Trophoblast cell (in vitro differentiated cells and primary cell): Measurements from ENCODE around the gene CKAP4.

Source experiments
- DNase-seq, 2 donors: peaks; one replicate each; pipeline ENCODE4 v3.0.0-alpha.2; 2016
- H2AFZ ChIP-seq: 2 replicates; pipeline ENCODE4 v1.6.1; 2013; ENCODE audit warnings: low read length, moderate library complexity, mild to moderate bottlenecking; ENCODE audit not compliant: insufficient read depth, poor library complexity
- H2AK5ac ChIP-seq: 2 replicates; pipeline ENCODE4 v1.6.1; 2013; ENCODE audit warnings: mild to moderate bottlenecking, low read length
- H2BK120ac ChIP-seq: 2 replicates; pipeline ENCODE4 v1.6.1; 2013; ENCODE audit warnings: low read length, mild to moderate bottlenecking, moderate library complexity; ENCODE audit not compliant: insufficient read depth, poor library complexity
- H2BK12ac ChIP-seq: 2 replicates; pipeline ENCODE4 v1.6.1; 2013; ENCODE audit warnings: mild to moderate bottlenecking, low read length, moderate library complexity
- H2BK5ac ChIP-seq: 2 replicates; pipeline ENCODE4 v1.6.1; 2013; ENCODE audit warnings: low read length, low read depth, moderate library complexity, mild to moderate bottlenecking; ENCODE audit not compliant: poor library complexity
- H3K14ac ChIP-seq: 2 replicates; pipeline ENCODE4 v1.6.1; 2013; ENCODE audit warnings: mild to moderate bottlenecking, low read length
- H3K18ac ChIP-seq: 2 replicates; pipeline ENCODE4 v1.6.1; 2013; ENCODE audit warnings: mild to moderate bottlenecking, low read length
- H3K23ac ChIP-seq: 2 replicates; pipeline ENCODE4 v1.6.1; 2013; ENCODE audit warnings: low read length
- H3K27ac ChIP-seq: 2 replicates; pipeline ENCODE4 v1.5.1; 2013; ENCODE audit warnings: low read depth, mild to moderate bottlenecking, inconsistent platforms, low read length, moderate library complexity
- H3K27me3 ChIP-seq: 2 replicates; pipeline ENCODE4 v1.6.1; 2013; ENCODE audit warnings: inconsistent platforms, mild to moderate bottlenecking, low read length, moderate library complexity; ENCODE audit not compliant: insufficient read depth
- H3K36me3 ChIP-seq, 2 experiments: 1 replicate in 1 of 2; 2 replicates in 1 of 2; pipeline ENCODE4 v1.6.1; 2013; ENCODE audit warnings: low read length in 2 of 2, mild to moderate bottlenecking in 2 of 2, moderate library complexity in 1 of 2; ENCODE audit not compliant: insufficient read depth in 2 of 2, control insufficient read depth in 1 of 2
- H3K4ac ChIP-seq: 2 replicates; pipeline ENCODE4 v1.6.1; 2013; ENCODE audit warnings: low read depth, mild to moderate bottlenecking, low read length, moderate library complexity
- H3K4me1 ChIP-seq, 2 experiments: 1 replicate in 1 of 2; 2 replicates in 1 of 2; pipeline ENCODE4 v1.6.1; 2013; ENCODE audit warnings: low read length in 2 of 2, mild to moderate bottlenecking in 2 of 2, moderate library complexity in 1 of 2; ENCODE audit not compliant: insufficient read depth in 2 of 2, control insufficient read depth in 1 of 2
- H3K4me2 ChIP-seq: 2 replicates; pipeline ENCODE4 v1.6.1; 2013; ENCODE audit warnings: inconsistent platforms, mild to moderate bottlenecking, low read length, moderate library complexity
- H3K4me3 ChIP-seq: 2 replicates; pipeline ENCODE4 v1.5.1; 2013; ENCODE audit warnings: mild to moderate bottlenecking, low read depth, low read length, inconsistent platforms
- H3K79me1 ChIP-seq: one replicate; pipeline ENCODE4 v1.6.1; 2013; ENCODE audit warnings: low read length
- H3K79me2 ChIP-seq: 2 replicates; pipeline ENCODE4 v1.6.1; 2013; ENCODE audit warnings: low read length, mild to moderate bottlenecking; ENCODE audit not compliant: control insufficient read depth, insufficient read depth, poor library complexity
- H3K9ac ChIP-seq: 2 replicates; pipeline ENCODE4 v1.6.1; 2013; ENCODE audit warnings: mild to moderate bottlenecking, low read length
- H3K9me3 ChIP-seq: 2 replicates; pipeline ENCODE4 v1.6.1; 2013; ENCODE audit warnings: low read depth, mild to moderate bottlenecking, control low read depth, inconsistent platforms, low read length; ENCODE audit not compliant: insufficient read depth
- H4K12ac ChIP-seq: 2 replicates; pipeline ENCODE4 v1.6.1; 2013; ENCODE audit warnings: low read depth, mild to moderate bottlenecking, low read length, moderate library complexity
- H4K8ac ChIP-seq: 2 replicates; pipeline ENCODE4 v1.6.1; 2013; ENCODE audit warnings: low read depth, mild to moderate bottlenecking, low read length, moderate library complexity
- H4K91ac ChIP-seq: one replicate; pipeline ENCODE4 v1.6.1; 2013; ENCODE audit warnings: low read depth, mild to moderate bottlenecking, low read length, moderate library complexity
- WGBS: extraction: QIAGEN DNeasy Blood & Tissue Kit; methylation state at CpG from one replicate; pipeline ENCODE4 v1.1.7; 2013; ENCODE audit warnings: missing lambda C conversion rate; ENCODE audit not compliant: insufficient read length, insufficient coverage; ENCODE audit errors: extremely low coverage; 5-methylcytosine and 5-hydroxymethylcytosine counted together

Gene CKAP4

GRCh38 chr12:106226884-106227640, 20.8 kb downstream of the CKAP4 start:
- H3K4ac ChIP-seq: no peak overlapping the region
- no peak overlapping the region for H4K8ac ChIP-seq
- H2BK120ac ChIP-seq: no peak overlapping the region
- H4K91ac ChIP-seq: no peak overlapping the region
- no peak overlapping the region for H3K4me3 ChIP-seq
- H3K9me3 ChIP-seq: peaks cover 1% of the 10 kb centered on the region
- H3K79me1 ChIP-seq: no peaks in the 10 kb centered on the region
- no peaks in the 10 kb centered on the region for H3K36me3 ChIP-seq
- H3K79me2 ChIP-seq: no peaks in the 10 kb centered on the region
- no peak overlapping the region for H3K14ac ChIP-seq
- DNase-seq: peak; percentile 43 to 86
- no peak overlapping the region for H2BK5ac ChIP-seq
- no peak overlapping the region for H3K4me2 ChIP-seq
- H2AK5ac ChIP-seq: no peak overlapping the region
- no peaks in the 10 kb centered on the region for H3K4me1 ChIP-seq
- H4K12ac ChIP-seq: no peak overlapping the region
- H2BK12ac ChIP-seq: no peak overlapping the region
- no peak overlapping the region for H3K18ac ChIP-seq
- no peaks in the 10 kb centered on the region for H3K27me3 ChIP-seq
- no peak overlapping the region for H3K23ac ChIP-seq
- no peak overlapping the region for H3K27ac ChIP-seq
- WGBS: no CpG with 5 or more reads among the region's 11 CpGs
- H2AFZ ChIP-seq: no peak overlapping the region
- no peak overlapping the region for H3K9ac ChIP-seq

DNA sequence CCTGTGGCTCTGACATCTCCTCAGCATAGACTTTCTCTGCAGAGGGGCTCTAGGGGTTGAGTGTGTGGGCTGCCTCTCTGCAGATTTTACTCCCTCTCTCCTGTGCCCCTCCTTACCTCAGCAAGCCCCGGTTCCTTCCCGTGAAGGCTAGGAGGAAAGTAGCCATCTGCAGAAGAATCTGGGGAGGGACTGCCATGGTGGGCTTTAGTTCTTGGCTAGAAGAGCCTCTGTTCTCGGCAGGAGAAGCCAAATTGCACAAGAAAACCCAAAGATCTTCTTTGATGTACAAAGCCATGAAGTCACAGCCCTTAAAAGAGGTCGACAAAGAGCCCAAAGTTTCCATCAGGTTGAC, 23.5 kb downstream of the CKAP4 start:
- Histone ChIP-seq H2BK5ac (no peak overlapping the region), H4K91ac (no peak overlapping the region), H2BK120ac (no peak overlapping the region), H3K36me3 (no peaks in the 10 kb centered on the region), H3K18ac (no peak overlapping the region), H3K9me3 (peaks cover 3% of the 10 kb centered on the region), H3K23ac (no peak overlapping the region), H2AK5ac (no peak overlapping the region), H4K8ac (no peak overlapping the region), H3K79me1 (no peaks in the 10 kb centered on the region), H3K4ac (no peak overlapping the region), H3K4me1 (no peaks in the 10 kb centered on the region), H3K14ac (no peak overlapping the region), H4K12ac (no peak overlapping the region), H3K4me3 (no peak overlapping the region), H3K27ac (no peak overlapping the region), H2AFZ (no peak overlapping the region), H3K27me3 (no peaks in the 10 kb centered on the region), H2BK12ac (no peak overlapping the region), H3K4me2 (no peak overlapping the region), H3K9ac (no peak overlapping the region), H3K79me2 (no peaks in the 10 kb centered on the region)
- WGBS: no CpG with 5 or more reads among the region's 4 CpGs
- DNase-seq: no peak

DNA sequence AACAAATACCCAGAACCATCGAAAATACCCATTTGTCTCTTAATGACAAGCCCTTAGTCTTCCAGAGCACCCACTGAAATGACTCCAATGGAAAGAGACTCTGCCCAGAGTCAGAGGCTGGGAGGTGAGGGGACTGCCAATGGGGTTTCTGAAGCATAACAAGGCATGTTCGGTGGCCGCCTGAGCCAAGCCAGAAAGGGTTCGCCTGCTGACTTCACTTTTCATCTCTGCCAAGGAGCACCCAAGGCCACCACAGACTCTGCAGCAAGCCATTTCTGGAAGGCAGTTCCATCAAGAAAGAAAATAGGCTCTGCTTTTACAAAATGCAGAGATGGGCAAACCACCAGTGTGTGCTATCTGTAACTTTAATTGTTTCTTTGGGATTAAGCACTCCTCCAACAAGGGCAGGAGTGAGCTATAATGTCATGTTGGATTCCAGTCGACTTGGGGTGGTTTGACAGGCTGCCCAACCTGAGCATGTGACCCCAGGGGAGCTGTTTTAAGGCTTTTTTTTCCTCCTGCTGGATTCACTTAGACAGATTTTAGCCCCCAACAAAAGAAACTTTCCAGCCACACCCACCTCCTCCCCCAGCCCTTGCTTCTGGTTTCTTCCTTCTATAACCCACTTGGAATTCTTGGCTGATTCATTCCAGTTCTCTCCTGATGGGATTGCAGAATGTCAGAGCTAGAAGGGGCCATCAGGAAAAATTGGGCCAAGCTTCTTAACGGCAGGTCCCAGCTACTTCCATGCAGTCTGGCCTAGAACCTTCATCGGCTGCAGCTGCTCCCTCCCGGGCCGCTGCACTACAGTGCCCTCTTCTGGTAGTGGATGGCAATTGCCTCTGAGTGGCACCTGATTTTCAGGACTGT, 24.1 kb downstream of the CKAP4 start:
- Histone ChIP-seq H3K79me1 (no peaks in the 10 kb centered on the region), H3K23ac (no peak overlapping the region), H3K4me1 (no peaks in the 10 kb centered on the region), H3K36me3 (no peaks in the 10 kb centered on the region), H3K18ac (no peak overlapping the region), H3K9me3 (peaks cover 5% of the 10 kb centered on the region), H2BK5ac (no peak overlapping the region), H4K8ac (no peak overlapping the region), H3K79me2 (no peaks in the 10 kb centered on the region), H3K14ac (no peak overlapping the region), H3K9ac (no peak overlapping the region), H3K4me2 (no peak overlapping the region), H3K27ac (no peak overlapping the region), H3K4ac (no peak overlapping the region), H2AFZ (no peak overlapping the region), H4K12ac (no peak overlapping the region), H2BK12ac (peak overlapping the region; percentile 18), H4K91ac (no peak overlapping the region), H2AK5ac (no peak overlapping the region), H3K27me3 (no peaks in the 10 kb centered on the region), H2BK120ac (peak overlapping the region; percentile 27), H3K4me3 (no peak overlapping the region)
- WGBS: no CpG with 5 or more reads among the region's 9 CpGs
- DNase-seq: peak; percentile 53 to 86

DNA sequence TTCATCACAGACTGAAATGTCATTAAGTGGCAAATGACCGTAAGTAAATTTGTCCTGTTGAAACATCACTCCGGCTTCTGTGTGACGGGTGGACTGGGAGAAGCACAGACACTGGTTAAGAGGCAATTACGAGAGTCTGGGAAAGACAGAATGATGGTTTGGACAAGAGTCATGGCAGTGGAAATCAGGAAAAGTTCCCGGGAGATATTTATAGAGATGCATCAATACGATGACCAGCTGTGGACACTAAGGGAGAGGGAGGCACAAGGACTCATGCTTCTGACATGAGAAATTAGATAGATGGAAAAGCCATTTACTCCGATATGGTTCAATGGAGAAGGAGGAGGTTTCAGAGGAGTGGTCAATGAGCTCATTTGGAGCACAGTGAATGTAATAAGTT, 27.3 kb downstream of the CKAP4 start:
- Histone ChIP-seq H3K27ac (no peak overlapping the region), H3K36me3 (no peaks in the 10 kb centered on the region), H3K79me2 (no peaks in the 10 kb centered on the region), H4K12ac (no peak overlapping the region), H2AFZ (no peak overlapping the region), H2AK5ac (no peak overlapping the region), H3K9ac (no peak overlapping the region), H2BK12ac (no peak overlapping the region), H3K4me2 (no peak overlapping the region), H3K4me3 (no peak overlapping the region), H4K8ac (no peak overlapping the region), H3K4me1 (no peaks in the 10 kb centered on the region), H3K23ac (no peak overlapping the region), H3K9me3 (peaks cover 8% of the 10 kb centered on the region), H3K14ac (no peak overlapping the region), H2BK5ac (no peak overlapping the region), H3K27me3 (no peaks in the 10 kb centered on the region), H3K18ac (no peak overlapping the region), H3K79me1 (no peaks in the 10 kb centered on the region), H2BK120ac (no peak overlapping the region), H4K91ac (no peak overlapping the region), H3K4ac (no peak overlapping the region)
- no CpG with 5 or more reads among the region's 7 CpGs for WGBS
- no peak for DNase-seq
